ENCODE data around the gene CHD9.

CHD9 gene

GRCh38 chr16:53235851-53236250 is 181.1 kb downstream of the CHD9 start:
- peaks cover 1% of the 10 kb centered on the region for H3K79me1 ChIP-seq (ENCODE audit: low read depth, low read length)
- H2BK15ac ChIP-seq (ENCODE audit: low read length) = no peak overlapping the region
- no peak overlapping the region for H4K91ac ChIP-seq (ENCODE audit: low read depth, low read length, poor library complexity)
- H3K4me3 ChIP-seq (ENCODE audit: low read length in 2 of 2) = no peak overlapping the region
- no peak overlapping the region for H3K27ac ChIP-seq (replicated peaks; ENCODE audit: low read length)
- no peak overlapping the region for H3K9ac ChIP-seq (ENCODE audit: low read depth, low read length, poor library complexity)
- peaks cover 20 to 100% of the 10 kb centered on the region in 2 donors for H3K36me3 ChIP-seq (replicated peaks in 1 of 2; ENCODE audit: control insufficient read depth in 2 of 2, insufficient read depth in 2 of 2, low read length in 2 of 2)
- no CpG with 5 or more reads among the region's 3 CpGs for WGBS, 2 donors (ENCODE audit: extremely low coverage in 2 of 2, insufficient read length in 2 of 2, insufficient replicate concordance in 1 of 2)
- H3K9me3 ChIP-seq (replicated peaks in 1 of 2; ENCODE audit: control insufficient read depth in 2 of 2, insufficient read depth in 1 of 2, low read depth in 1 of 2, low read length in 2 of 2) = no peaks in the 10 kb centered on the region
- H2AK5ac ChIP-seq (ENCODE audit: low read depth, low read length) = no peak overlapping the region
- H3K4me1 ChIP-seq (ENCODE audit: control insufficient read depth in 2 of 2, insufficient read depth in 1 of 2, low read depth in 1 of 2, low read length in 2 of 2) = no peaks in the 10 kb centered on the region
- no peak overlapping the region for H2AFZ ChIP-seq (ENCODE audit: low read length)
- H2BK5ac ChIP-seq (ENCODE audit: low read length) = no peak overlapping the region
- no peak overlapping the region for H3K14ac ChIP-seq (ENCODE audit: low read length)
- DNase-seq (ENCODE audit: low spot score) = no peak
- no peaks in the 10 kb centered on the region for H3K27me3 ChIP-seq (ENCODE audit: control insufficient read depth in 3 of 3, insufficient read depth in 3 of 3, low read depth in 1 of 3, low read length in 3 of 3)
- H2BK12ac ChIP-seq (ENCODE audit: low read length) = no peak overlapping the region
- H3K18ac ChIP-seq (ENCODE audit: low read length) = no peak overlapping the region
- no peak overlapping the region for H3K23ac ChIP-seq (ENCODE audit: low read depth, low read length, poor library complexity)
- no peak overlapping the region for H2BK120ac ChIP-seq (ENCODE audit: low read depth, low read length)
- no peak overlapping the region for H3K4me2 ChIP-seq (ENCODE audit: insufficient read depth, low read length, poor library complexity, severe bottlenecking)
- H3K4ac ChIP-seq (ENCODE audit: low read length) = no peak overlapping the region
- no peak overlapping the region for H4K8ac ChIP-seq (ENCODE audit: low read depth, low read length)

DNA sequence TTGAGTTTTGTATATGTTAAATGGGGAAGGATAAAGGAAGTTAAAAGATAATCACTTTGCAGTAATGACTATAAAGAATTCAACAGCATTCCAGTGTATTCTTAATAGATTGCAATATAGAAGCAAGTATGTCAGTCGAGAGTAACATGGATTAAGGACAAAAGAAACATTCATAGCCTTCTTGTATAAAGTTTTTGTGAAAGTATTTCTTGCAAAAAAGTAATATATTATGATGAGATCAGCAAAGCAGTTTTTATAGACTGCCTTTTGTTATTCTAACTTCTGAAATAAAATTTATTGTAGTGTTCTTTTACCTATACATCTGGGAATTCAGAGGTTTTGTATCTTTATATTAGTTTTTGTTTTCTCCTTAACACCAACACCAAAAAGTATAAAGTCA is 194.5 kb downstream of the CHD9 start:
- Histone ChIP-seq H3K79me1 (ENCODE audit: low read depth, low read length) (no peaks in the 10 kb centered on the region), H3K36me3 (replicated peaks in 1 of 2; ENCODE audit: control insufficient read depth in 2 of 2, insufficient read depth in 2 of 2, low read length in 2 of 2) (peaks cover 16 to 100% of the 10 kb centered on the region in 2 donors), H3K4me1 (ENCODE audit: control insufficient read depth in 2 of 2, insufficient read depth in 1 of 2, low read depth in 1 of 2, low read length in 2 of 2) (no peaks in the 10 kb centered on the region), H3K4ac (ENCODE audit: low read length) (no peak overlapping the region), H2BK120ac (ENCODE audit: low read depth, low read length) (no peak overlapping the region), H2AK5ac (ENCODE audit: low read depth, low read length) (no peak overlapping the region), H3K27ac (replicated peaks; ENCODE audit: low read length) (no peak overlapping the region), H3K9ac (ENCODE audit: low read depth, low read length, poor library complexity) (no peak overlapping the region), H2AFZ (ENCODE audit: low read length) (no peak overlapping the region), H4K91ac (ENCODE audit: low read depth, low read length, poor library complexity) (no peak overlapping the region), H3K23ac (ENCODE audit: low read depth, low read length, poor library complexity) (no peak overlapping the region), H2BK15ac (ENCODE audit: low read length) (no peak overlapping the region), H2BK12ac (ENCODE audit: low read length) (no peak overlapping the region), H2BK5ac (ENCODE audit: low read length) (no peak overlapping the region), H3K27me3 (ENCODE audit: control insufficient read depth in 3 of 3, insufficient read depth in 3 of 3, low read depth in 1 of 3, low read length in 3 of 3) (no peaks in the 10 kb centered on the region), H3K14ac (ENCODE audit: low read length) (no peak overlapping the region), H3K9me3 (replicated peaks in 1 of 2; ENCODE audit: control insufficient read depth in 2 of 2, insufficient read depth in 1 of 2, low read depth in 1 of 2, low read length in 2 of 2) (peaks cover 0 to 6% of the 10 kb centered on the region in 2 donors), H3K4me2 (ENCODE audit: insufficient read depth, low read length, poor library complexity, severe bottlenecking) (no peak overlapping the region), H3K4me3 (ENCODE audit: low read length in 2 of 2) (no peak overlapping the region), H4K8ac (ENCODE audit: low read depth, low read length) (no peak overlapping the region), H3K18ac (ENCODE audit: low read length) (no peak overlapping the region)
- no peak for DNase-seq (ENCODE audit: low spot score)
- no CpG with 5 or more reads among the region's 1 CpG for WGBS, 2 donors (ENCODE audit: extremely low coverage in 2 of 2, insufficient read length in 2 of 2, insufficient replicate concordance in 1 of 2)

DNA sequence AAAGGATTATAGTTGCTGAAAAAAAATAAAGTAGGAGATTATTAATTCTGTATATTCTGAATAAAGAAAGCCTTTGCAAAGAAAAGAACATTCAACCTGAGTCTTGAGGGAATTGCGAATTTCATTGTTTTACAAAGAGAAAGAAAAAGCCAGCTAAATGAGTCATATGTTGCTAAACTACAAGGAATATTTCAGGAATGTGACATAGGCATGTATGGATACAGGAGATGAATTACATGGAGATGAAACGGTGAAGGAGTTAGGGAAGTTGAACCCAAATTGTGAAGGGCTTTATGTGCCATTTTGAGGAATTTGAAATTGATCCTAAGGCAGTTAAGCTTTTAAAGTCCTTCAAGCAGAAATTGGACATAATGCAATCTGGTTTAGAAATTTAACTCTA is 202.2 kb downstream of the CHD9 start:
- Histone ChIP-seq H3K4ac (ENCODE audit: low read length) (no peak overlapping the region), H2AK5ac (ENCODE audit: low read depth, low read length) (no peak overlapping the region), H2BK5ac (ENCODE audit: low read length) (no peak overlapping the region), H3K14ac (ENCODE audit: low read length) (no peak overlapping the region), H2BK15ac (ENCODE audit: low read length) (no peak overlapping the region), H3K4me1 (ENCODE audit: control insufficient read depth in 2 of 2, insufficient read depth in 1 of 2, low read depth in 1 of 2, low read length in 2 of 2) (no peaks in the 10 kb centered on the region), H3K27ac (replicated peaks; ENCODE audit: low read length) (no peak overlapping the region), H3K18ac (ENCODE audit: low read length) (no peak overlapping the region), H4K91ac (ENCODE audit: low read depth, low read length, poor library complexity) (no peak overlapping the region), H3K79me1 (ENCODE audit: low read depth, low read length) (no peaks in the 10 kb centered on the region), H4K8ac (ENCODE audit: low read depth, low read length) (no peak overlapping the region), H2BK120ac (ENCODE audit: low read depth, low read length) (no peak overlapping the region), H3K36me3 (replicated peaks in 1 of 2; ENCODE audit: control insufficient read depth in 2 of 2, insufficient read depth in 2 of 2, low read length in 2 of 2) (peaks cover 14 to 100% of the 10 kb centered on the region in 2 donors), H3K4me2 (ENCODE audit: insufficient read depth, low read length, poor library complexity, severe bottlenecking) (no peak overlapping the region), H3K9me3 (replicated peaks in 1 of 2; ENCODE audit: control insufficient read depth in 2 of 2, insufficient read depth in 1 of 2, low read depth in 1 of 2, low read length in 2 of 2) (peaks cover 0 to 16% of the 10 kb centered on the region in 2 donors), H2BK12ac (ENCODE audit: low read length) (no peak overlapping the region), H3K9ac (ENCODE audit: low read depth, low read length, poor library complexity) (no peak overlapping the region), H2AFZ (ENCODE audit: low read length) (no peak overlapping the region), H3K4me3 (ENCODE audit: low read length in 2 of 2) (no peak overlapping the region), H3K23ac (ENCODE audit: low read depth, low read length, poor library complexity) (no peak overlapping the region), H3K27me3 (ENCODE audit: control insufficient read depth in 3 of 3, insufficient read depth in 3 of 3, low read depth in 1 of 3, low read length in 3 of 3) (no peaks in the 10 kb centered on the region)
- DNase-seq (ENCODE audit: low spot score) = no peak
- no CpG with 5 or more reads among the region's 2 CpGs for WGBS, 2 donors (ENCODE audit: extremely low coverage in 2 of 2, insufficient read length in 2 of 2, insufficient replicate concordance in 1 of 2)

GRCh38 chr16:53258809-53259208 is 204.0 kb downstream of the CHD9 start:
- no peak overlapping the region for H3K14ac ChIP-seq (ENCODE audit: low read length)
- no peak overlapping the region for H3K4me3 ChIP-seq (ENCODE audit: low read length in 2 of 2)
- no peak overlapping the region for H2AFZ ChIP-seq (ENCODE audit: low read length)
- no peaks in the 10 kb centered on the region for H3K4me1 ChIP-seq (ENCODE audit: control insufficient read depth in 2 of 2, insufficient read depth in 1 of 2, low read depth in 1 of 2, low read length in 2 of 2)
- WGBS, 2 donors (ENCODE audit: extremely low coverage in 2 of 2, insufficient read length in 2 of 2, insufficient replicate concordance in 1 of 2) = no CpG with 5 or more reads among the region's 3 CpGs
- no peak overlapping the region for H2BK15ac ChIP-seq (ENCODE audit: low read length)
- no peak overlapping the region for H2BK120ac ChIP-seq (ENCODE audit: low read depth, low read length)
- no peak overlapping the region for H3K27ac ChIP-seq (replicated peaks; ENCODE audit: low read length)
- no peak overlapping the region for H2AK5ac ChIP-seq (ENCODE audit: low read depth, low read length)
- DNase-seq (ENCODE audit: low spot score) = no peak
- no peak overlapping the region for H3K4ac ChIP-seq (ENCODE audit: low read length)
- no peaks in the 10 kb centered on the region for H3K27me3 ChIP-seq (ENCODE audit: control insufficient read depth in 3 of 3, insufficient read depth in 3 of 3, low read depth in 1 of 3, low read length in 3 of 3)
- peaks cover 0 to 16% of the 10 kb centered on the region in 2 donors for H3K9me3 ChIP-seq (replicated peaks in 1 of 2; ENCODE audit: control insufficient read depth in 2 of 2, insufficient read depth in 1 of 2, low read depth in 1 of 2, low read length in 2 of 2)
- H3K79me1 ChIP-seq (ENCODE audit: low read depth, low read length) = no peaks in the 10 kb centered on the region
- no peak overlapping the region for H3K23ac ChIP-seq (ENCODE audit: low read depth, low read length, poor library complexity)
- no peak overlapping the region for H4K8ac ChIP-seq (ENCODE audit: low read depth, low read length)
- H3K36me3 ChIP-seq (replicated peaks in 1 of 2; ENCODE audit: control insufficient read depth in 2 of 2, insufficient read depth in 2 of 2, low read length in 2 of 2) = peaks cover 14 to 100% of the 10 kb centered on the region in 2 donors
- no peak overlapping the region for H3K9ac ChIP-seq (ENCODE audit: low read depth, low read length, poor library complexity)
- no peak overlapping the region for H4K91ac ChIP-seq (ENCODE audit: low read depth, low read length, poor library complexity)
- no peak overlapping the region for H2BK5ac ChIP-seq (ENCODE audit: low read length)
- H2BK12ac ChIP-seq (ENCODE audit: low read length) = no peak overlapping the region
- no peak overlapping the region for H3K18ac ChIP-seq (ENCODE audit: low read length)
- no peak overlapping the region for H3K4me2 ChIP-seq (ENCODE audit: insufficient read depth, low read length, poor library complexity, severe bottlenecking)

Data from neuronal stem cell (in vitro differentiated cells).